ENCODE measurements around the gene CFAP119. TPM values are rescaled to one million over a fixed set of nuclear protein-coding genes. Genes with fewer than 3 reads are reported as not detected.

CFAP119 gene
- total and polyA plus RNA-seq, 2 of the 8 experiments (the other 6 are each of a cell fraction or from before 2014, with no cell fraction given): 5.6 to 6.0 TPM

DNA sequence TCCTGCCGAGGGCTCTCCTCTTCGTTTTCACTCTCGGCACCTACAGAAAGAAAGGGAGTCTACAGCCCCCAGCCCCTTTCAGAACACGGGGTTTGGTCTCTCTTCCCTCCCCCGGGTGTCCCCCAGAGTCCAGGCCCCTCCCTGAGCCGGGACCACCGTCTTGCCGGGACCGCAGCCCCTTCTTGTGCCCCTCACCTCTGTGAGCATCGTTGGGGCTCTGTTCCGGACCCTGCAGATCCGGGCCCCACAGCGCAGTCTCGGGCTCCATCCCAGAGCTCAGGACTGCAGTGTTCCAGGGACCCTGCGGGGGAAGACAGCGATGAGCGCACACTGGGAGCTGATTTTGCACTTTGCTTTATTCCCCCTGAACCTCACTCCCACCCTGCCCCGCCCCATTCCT lies 22.4 kb upstream of the CFAP119 start:
- CTCF ChIA-PET (ENCODE audit: partially characterized antibody): interaction anchor here (0.6 to 2.7 kb wide), 6 partner anchors 21 to 151 kb away, joined by 3 to 17 read pairs (median 4); no protein-coding TSS in a partner anchor
- Histone ChIP-seq H2BK20ac (ENCODE audit: low read length) (no peak overlapping the region), H3K23me2 (ENCODE audit: low read depth, low read length) (peaks cover 9% of the 10 kb centered on the region; the same call in 1 of the 2 replicates), H3K27me3 (replicated peaks in 1 of 4; ENCODE audit: control insufficient read depth in 3 of 4, extremely low read depth in 1 of 4, insufficient read depth in 3 of 4, low read length in 3 of 4) (no peaks in the 10 kb centered on the region; a peak in 1 of 7 replicates), H4K20me1 (replicated peaks in 1 of 2; ENCODE audit: control insufficient read depth in 1 of 2, insufficient read depth in 2 of 2, low read length in 2 of 2) (no peaks in the 10 kb centered on the region), H4K5ac (ENCODE audit: insufficient read length, low read depth, low read length) (no peak overlapping the region), H2AK5ac (ENCODE audit: low read depth, low read length) (no peak overlapping the region), H3K79me2 (ENCODE audit: control insufficient read depth in 1 of 2, insufficient read depth in 2 of 2, low read length in 2 of 2) (peaks cover 0 to 17% of the 10 kb centered on the region in 2 experiments; a peak in 2 of 4 replicates), H2BK12ac (ENCODE audit: low read depth, low read length) (no peak overlapping the region), H3K18ac (ENCODE audit: extremely low read depth, low read length) (no peak overlapping the region), H4K8ac (ENCODE audit: extremely low read depth, insufficient read depth, low read length) (no peak overlapping the region), H3K9me3 (ENCODE audit: insufficient read depth in 2 of 2, low read depth in 1 of 2, low read length in 1 of 2) (no peaks in the 10 kb centered on the region), H2BK120ac (replicated peaks; ENCODE audit: low read depth, low read length) (no peak overlapping the region), H3K23ac (ENCODE audit: insufficient read length) (no peak overlapping the region), H3K36me3 (ENCODE audit: control insufficient read depth in 2 of 4, insufficient read depth in 4 of 4, low read length in 3 of 4) (peaks cover 11 to 25% (median 17%) of the 10 kb centered on the region in 4 experiments; a peak in 6 of 8 replicates), H2AFZ (ENCODE audit: low read length) (no peak overlapping the region), H2BK15ac (ENCODE audit: low read length) (no peak overlapping the region), H3K56ac (replicated peaks; ENCODE audit: insufficient read length, low read depth, low read length) (no peak overlapping the region), H3K4ac (replicated peaks; ENCODE audit: insufficient read length, low read depth, low read length) (no peak overlapping the region), H3K27ac (ENCODE audit: low read depth, low read length) (no peak overlapping the region), H3K4me3 (ENCODE audit: extremely low read depth in 1 of 4, insufficient read depth in 2 of 4, low read depth in 3 of 4, low read length in 4 of 4) (no peak overlapping the region), H2BK5ac (ENCODE audit: low read depth, low read length) (no peak overlapping the region), H3K79me1 (ENCODE audit: low read depth, low read length) (peaks cover 9% of the 10 kb centered on the region), H3K14ac (ENCODE audit: insufficient read length) (no peak overlapping the region), H3K4me2 (ENCODE audit: insufficient read depth in 1 of 2, low read depth in 2 of 2, low read length in 2 of 2) (no peak overlapping the region), H4K91ac (replicated peaks; ENCODE audit: insufficient read length, low read length) (no peak overlapping the region), H3K9ac (replicated peaks in 1 of 4; ENCODE audit: extremely low read depth in 1 of 4, low read depth in 3 of 4, low read length in 3 of 4) (no peak overlapping the region), H3K4me1 (replicated peaks in 1 of 4; ENCODE audit: control insufficient read depth in 3 of 4, insufficient read depth in 4 of 4, low read length in 3 of 4) (peaks cover 0 to 8% (median 0%) of the 10 kb centered on the region in 4 experiments; a peak in 2 of 7 replicates)
- FAIRE-seq (no peak), DNase-seq (ENCODE audit: low read depth in 1 of 2, low spot score in 2 of 2) (no peak)
- WGBS, 2 experiments (ENCODE audit: extremely low coverage in 1 of 2, insufficient coverage in 1 of 2, insufficient read length in 1 of 2, insufficient replicate concordance in 2 of 2, low coverage in 1 of 2, low lambda C conversion rate in 2 of 2, missing lambda C conversion rate in 1 of 2): 93% methylated on average over 11 of the region's 18 CpGs; no CpG with 5 or more reads in 1 of the 2 experiments
- POLR2A ChIA-PET (ENCODE audit: partially characterized antibody): interaction anchor here (1.0 to 2.7 kb wide), 4 partner anchors 10 to 22 kb away, joined by 3 to 14 read pairs (median 8); no protein-coding TSS in a partner anchor
- TF ChIP-seq ZNF274 (IDR thresholded peaks at IDR 0.05; ENCODE audit: borderline replicate concordance, extremely low read depth, low read length) (no peak), CHD1 (IDR thresholded peaks at IDR 0.05; ENCODE audit: low read depth, low read length) (no peak), SP1 (IDR thresholded peaks at IDR 0.05; ENCODE audit: low read depth, low read length) (no peak), ATF2 (IDR thresholded peaks at IDR 0.05; ENCODE audit: low read length) (no peak), EP300 (IDR thresholded peaks at IDR 0.05; ENCODE audit: borderline replicate concordance in 1 of 2, low read depth in 2 of 2, low read length in 2 of 2) (no peak), SRF (IDR thresholded peaks at IDR 0.05; ENCODE audit: low read depth, low read length) (no peak), HDAC2 (IDR thresholded peaks at IDR 0.05; ENCODE audit: borderline replicate concordance in 1 of 2, low read depth in 2 of 2, low read length in 2 of 2) (no peak), RFX5 (IDR thresholded peaks at IDR 0.05; ENCODE audit: borderline replicate concordance, low read depth, low read length) (no peak), CBX5 (IDR thresholded peaks at IDR 0.05; ENCODE audit: low read depth, low read length) (no peak)
- TF ChIP-seq, protein P1, sequence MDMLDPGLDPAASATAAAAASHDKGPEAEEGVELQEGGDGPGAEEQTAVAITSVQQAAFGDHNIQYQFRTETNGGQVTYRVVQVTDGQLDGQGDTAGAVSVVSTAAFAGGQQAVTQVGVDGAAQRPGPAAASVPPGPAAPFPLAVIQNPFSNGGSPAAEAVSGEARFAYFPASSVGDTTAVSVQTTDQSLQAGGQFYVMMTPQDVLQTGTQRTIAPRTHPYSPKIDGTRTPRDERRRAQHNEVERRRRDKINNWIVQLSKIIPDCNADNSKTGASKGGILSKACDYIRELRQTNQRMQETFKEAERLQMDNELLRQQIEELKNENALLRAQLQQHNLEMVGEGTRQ (IDR thresholded peaks at IDR 0.05; ENCODE audit: low read length): no peak

All from H1 (cell line).